SK-N-MC (cell line): ENCODE results near the gene MTR.

Experiments used
- EZH2 ChIP-seq: fragments of 200-600 bp; sonication (generic); IDR thresholded peaks from one replicate; pipeline ENCODE4 v1.6.1; 2017; ENCODE audit warnings: antibody characterized with exemption
- FOXP2 ChIP-seq: optimal IDR thresholded peaks from 2 replicates; pipeline ENCODE3; 2011; ENCODE audit warnings: mild to moderate bottlenecking, moderate library complexity; ENCODE audit not compliant: insufficient read depth; ENCODE audit errors: extremely low read length, control extremely low read depth
- POLR2AphosphoS5 ChIP-seq: IDR thresholded peaks from 2 replicates; pipeline ENCODE4 v1.6.1; 2012; ENCODE audit warnings: mild to moderate bottlenecking, low read depth, low read length, borderline replicate concordance

- TF ChIP-seq POLR2AphosphoS5 (no peak), EZH2 (no peak), FOXP2 (no peak)
These were observed 101.6 kb downstream of the MTR start for GRCh38 chr1:236896716-236897115.
